Fibroblast of skin of scalp (primary cell): ENCODE measurements around the gene PDCD11.

Experiments used
- DNase-seq: peaks from one replicate; pipeline ENCODE4 v3.0.0-alpha.2; 2013

PDCD11 gene

GRCh38 chr10:103417601-103418000, 21.2 kb downstream of the PDCD11 start:
- no peak for DNase-seq

- no peak for DNase-seq
Measured at GRCh38 chr10:103419101-103419500, 22.7 kb downstream of the PDCD11 start.

GRCh38 chr10:103423748-103424147, 27.3 kb downstream of the PDCD11 start:
- no peak for DNase-seq

GRCh38 chr10:103427866-103428265, 31.4 kb downstream of the PDCD11 start:
- DNase-seq, result no peak

GRCh38 chr10:103428989-103429643, 32.7 kb downstream of the PDCD11 start:
- no peak for DNase-seq

- DNase-seq, result no peak
Measured at GRCh38 chr10:103429647-103430046, 33.2 kb downstream of the PDCD11 start.

GRCh38 chr10:103431902-103432301, 35.5 kb downstream of the PDCD11 start:
- no peak for DNase-seq

GRCh38 chr10:103433858-103434257, 37.4 kb downstream of the PDCD11 start:
- DNase-seq, result peak; percentile 7

- no peak for DNase-seq
Measured at GRCh38 chr10:103439776-103440175, 43.4 kb downstream of the PDCD11 start.

GRCh38 chr10:103440416-103440815, 44.0 kb downstream of the PDCD11 start:
- DNase-seq, result no peak

- DNase-seq, result no peak
Measured at GRCh38 chr10:103441206-103441605, 44.8 kb downstream of the PDCD11 start.

GRCh38 chr10:103441611-103442010, 45.2 kb downstream of the PDCD11 start:
- DNase-seq, result no peak

GRCh38 chr10:103442031-103442461, 45.6 kb downstream of the PDCD11 start:
- peak; percentile 32 for DNase-seq

GRCh38 chr10:103443475-103444185, 47.2 kb downstream of the PDCD11 start:
- DNase-seq, result no peak

GRCh38 chr10:103444478-103444877, 48.1 kb downstream of the PDCD11 start:
- no peak for DNase-seq

- DNase-seq, result no peak
Measured at GRCh38 chr10:103445366-103445765, 48.9 kb downstream of the PDCD11 start.

- peak; percentile 52 for DNase-seq
Measured at GRCh38 chr10:103445767-103446567, 49.5 kb downstream of the PDCD11 start.

- no peak for DNase-seq
Measured at GRCh38 chr10:103447187-103447586, 50.8 kb downstream of the PDCD11 start.

- DNase-seq, result peak; percentile 87
Measured at GRCh38 chr10:103448746-103449145, 52.3 kb downstream of the PDCD11 start.

- DNase-seq, result no peak
Measured at GRCh38 chr10:103449208-103450144, 53.0 kb downstream of the PDCD11 start.

- no peak for DNase-seq
Measured at GRCh38 chr10:103450201-103450695, 53.8 kb downstream of the PDCD11 start.
